Osteoblast (primary cell): ENCODE measurements around the gene MTFR2. TPM values are rescaled to one million over a fixed set of nuclear protein-coding genes. Genes with fewer than 3 reads are reported as not detected.

ENCODE experiments used
- DNase-seq: peaks from one replicate; pipeline ENCODE4 v3.0.0; 2011; ENCODE audit warnings: low spot score, mixed read lengths; ENCODE audit not compliant: insufficient read length; ENCODE audit errors: missing footprints
- H2AFZ ChIP-seq: 2 replicates; pipeline ENCODE4 v1.6.0; 2011; ENCODE audit warnings: mild to moderate bottlenecking, low read length
- H3K27ac ChIP-seq: 2 replicates; pipeline ENCODE4 v1.5.1; 2011; ENCODE audit warnings: mild to moderate bottlenecking, low read depth, low read length, moderate library complexity
- H3K27me3 ChIP-seq: 2 replicates; pipeline ENCODE4 v1.6.0; 2012; ENCODE audit warnings: mild to moderate bottlenecking, control low read depth, inconsistent platforms, low read length, moderate library complexity; ENCODE audit not compliant: insufficient read depth
- H3K36me3 ChIP-seq: 2 replicates; pipeline ENCODE4 v1.5.1; 2011; ENCODE audit warnings: mild to moderate bottlenecking, low read length, control low read depth, moderate library complexity; ENCODE audit not compliant: insufficient read depth
- H3K4me1 ChIP-seq: 2 replicates; pipeline ENCODE4 v1.5.1; 2011; ENCODE audit warnings: mild to moderate bottlenecking, low read length, control low read depth, moderate library complexity; ENCODE audit not compliant: insufficient read depth
- H3K4me2 ChIP-seq: 2 replicates; pipeline ENCODE4 v1.6.0; 2011; ENCODE audit warnings: mild to moderate bottlenecking, low read length; ENCODE audit not compliant: insufficient read depth
- H3K4me3 ChIP-seq: fragments of 200-600 bp; sonication (generic); 3 replicates; pipeline ENCODE4 v1.5.1; 2012; ENCODE audit warnings: mild to moderate bottlenecking, low read length, inconsistent platforms; ENCODE audit not compliant: insufficient read depth
- H3K79me2 ChIP-seq: 2 replicates; pipeline ENCODE4 v1.6.0; 2012; ENCODE audit warnings: mild to moderate bottlenecking, low read length, control low read depth, inconsistent platforms; ENCODE audit not compliant: insufficient read depth
- H3K9me3 ChIP-seq: 2 replicates; pipeline ENCODE4 v1.5.1; 2011; ENCODE audit warnings: low read depth, low read length, control low read depth
- H4K20me1 ChIP-seq: 2 replicates; pipeline ENCODE4 v1.6.0; 2012; ENCODE audit warnings: mild to moderate bottlenecking, low read length, control low read depth; ENCODE audit not compliant: insufficient read depth
- CTCF ChIP-seq: IDR thresholded peaks from 2 replicates; pipeline ENCODE4 v1.5.1; 2011; ENCODE audit warnings: mild to moderate bottlenecking, low read depth, low read length, moderate library complexity; ENCODE audit errors: extremely low read depth
- total RNA-seq: library from RNA; depleted of rRNA; stranded (reverse); fragments of >200 nt; gene quantifications from 2 replicates; pipeline ENCODE4 v1.2.3, GENCODE V29; 2012

MTFR2 gene
- total RNA-seq, 1 donor: 0.72 TPM

GRCh38 chr6:136251394-136251793, 1.3 kb upstream of the MTFR2 start:
- DNase-seq: no peak
- Histone ChIP-seq H3K27me3 (no peaks in the 10 kb centered on the region), H3K4me3 (peak overlapping the region; percentile 90), H3K36me3 (no peaks in the 10 kb centered on the region), H3K79me2 (peaks cover 14% of the 10 kb centered on the region), H2AFZ (no peak overlapping the region), H3K9me3 (no peaks in the 10 kb centered on the region), H3K4me1 (peaks cover 19% of the 10 kb centered on the region), H4K20me1 (no peaks in the 10 kb centered on the region), H3K4me2 (peak overlapping the region; percentile 97), H3K27ac (peak overlapping the region; percentile 58)
- TF ChIP-seq CTCF: no peak

- peak overlapping the region; percentile 80 for H2AFZ ChIP-seq
- H4K20me1 ChIP-seq: no peaks in the 10 kb centered on the region
- DNase-seq: peak; percentile 60
- peaks cover 19% of the 10 kb centered on the region for H3K4me1 ChIP-seq
- H3K27me3 ChIP-seq: no peaks in the 10 kb centered on the region
- no peak for TF ChIP-seq CTCF
- H3K79me2 ChIP-seq: peaks cover 14% of the 10 kb centered on the region
- no peaks in the 10 kb centered on the region for H3K36me3 ChIP-seq
- peak overlapping the region; percentile 97 for H3K4me2 ChIP-seq
- peak overlapping the region; percentile 90 for H3K4me3 ChIP-seq
- peak overlapping the region; percentile 58 for H3K27ac ChIP-seq
- H3K9me3 ChIP-seq: no peaks in the 10 kb centered on the region
Measured at GRCh38 chr6:136250686-136251008, 536 bp upstream of the MTFR2 start.

- Histone ChIP-seq H3K9me3 (no peaks in the 10 kb centered on the region), H3K27ac (peak overlapping the region; percentile 43), H3K27me3 (no peaks in the 10 kb centered on the region), H2AFZ (peak overlapping the region; percentile 78), H3K4me1 (peaks cover 19% of the 10 kb centered on the region), H4K20me1 (no peaks in the 10 kb centered on the region), H3K4me2 (peak overlapping the region; percentile 97), H3K4me3 (peak overlapping the region; percentile 90), H3K79me2 (peaks cover 14% of the 10 kb centered on the region), H3K36me3 (no peaks in the 10 kb centered on the region)
- no peak for TF ChIP-seq CTCF
- no peak for DNase-seq
Measured at GRCh38 chr6:136249336-136249735, 775 bp downstream of the MTFR2 start.

DNA sequence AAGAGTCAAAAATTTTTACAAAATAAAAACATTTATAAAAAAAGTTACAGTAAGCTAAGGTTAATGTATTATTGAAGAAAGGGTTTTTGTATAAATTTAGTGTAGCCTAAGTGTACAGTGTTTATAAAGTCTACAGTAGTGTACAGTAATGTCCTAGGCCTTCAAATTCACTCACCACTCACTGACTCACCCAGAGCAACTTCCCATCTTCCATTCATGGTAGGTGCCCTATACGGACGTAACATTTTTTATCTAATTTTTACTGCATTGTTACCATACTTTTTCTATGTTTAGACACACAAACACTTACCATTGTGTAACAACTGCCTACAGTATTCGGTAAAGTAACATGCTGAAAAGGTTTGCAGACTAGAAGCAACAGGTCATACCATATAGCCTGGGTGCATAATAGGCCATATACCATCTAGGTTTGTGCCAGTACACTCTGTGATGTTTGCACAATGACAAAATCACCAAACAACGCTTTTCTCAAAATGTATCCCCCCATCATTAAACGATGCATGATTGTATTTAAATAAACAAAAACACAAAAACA, 6.0 kb downstream of the MTFR2 start:
- Histone ChIP-seq H3K4me3 (no peak overlapping the region), H3K4me2 (no peak overlapping the region), H3K79me2 (peaks cover 6% of the 10 kb centered on the region), H4K20me1 (no peaks in the 10 kb centered on the region), H2AFZ (peak overlapping the region; percentile 6), H3K27ac (peak overlapping the region; percentile 4), H3K36me3 (no peaks in the 10 kb centered on the region), H3K4me1 (peaks cover 2% of the 10 kb centered on the region), H3K27me3 (no peaks in the 10 kb centered on the region), H3K9me3 (no peaks in the 10 kb centered on the region)
- no peak for DNase-seq
- no peak for TF ChIP-seq CTCF
